Measurements from ENCODE around the gene CCDC39.
"Not testable (repeated sequence)": the region's sequence is repeated elsewhere in the genome, so short reads cannot be mapped to it uniquely, and the experiment has no call there.

Gene CCDC39

GRCh38 chr3:180630371-180630770, 48.9 kb downstream of the CCDC39 start:
- no peak for DNase-seq (ENCODE audit: low read depth)
- no peak overlapping the region for H3K4me3 ChIP-seq (ENCODE audit: low read length)
- TF ChIP-seq, protein P1, sequence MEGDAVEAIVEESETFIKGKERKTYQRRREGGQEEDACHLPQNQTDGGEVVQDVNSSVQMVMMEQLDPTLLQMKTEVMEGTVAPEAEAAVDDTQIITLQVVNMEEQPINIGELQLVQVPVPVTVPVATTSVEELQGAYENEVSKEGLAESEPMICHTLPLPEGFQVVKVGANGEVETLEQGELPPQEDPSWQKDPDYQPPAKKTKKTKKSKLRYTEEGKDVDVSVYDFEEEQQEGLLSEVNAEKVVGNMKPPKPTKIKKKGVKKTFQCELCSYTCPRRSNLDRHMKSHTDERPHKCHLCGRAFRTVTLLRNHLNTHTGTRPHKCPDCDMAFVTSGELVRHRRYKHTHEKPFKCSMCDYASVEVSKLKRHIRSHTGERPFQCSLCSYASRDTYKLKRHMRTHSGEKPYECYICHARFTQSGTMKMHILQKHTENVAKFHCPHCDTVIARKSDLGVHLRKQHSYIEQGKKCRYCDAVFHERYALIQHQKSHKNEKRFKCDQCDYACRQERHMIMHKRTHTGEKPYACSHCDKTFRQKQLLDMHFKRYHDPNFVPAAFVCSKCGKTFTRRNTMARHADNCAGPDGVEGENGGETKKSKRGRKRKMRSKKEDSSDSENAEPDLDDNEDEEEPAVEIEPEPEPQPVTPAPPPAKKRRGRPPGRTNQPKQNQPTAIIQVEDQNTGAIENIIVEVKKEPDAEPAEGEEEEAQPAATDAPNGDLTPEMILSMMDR (conservative IDR thresholded peaks at IDR 0.05; ENCODE audit: low read length) = no peak

GRCh38 chr3:180626844-180627243, 52.4 kb downstream of the CCDC39 start:
- TF ChIP-seq, protein P1 (conservative IDR thresholded peaks at IDR 0.05; ENCODE audit: low read length) = no peak
- no peak for DNase-seq (ENCODE audit: low read depth)
- no peak overlapping the region for H3K4me3 ChIP-seq (ENCODE audit: low read length)

- no peak overlapping the region for H3K4me3 ChIP-seq (ENCODE audit: low read length)
- TF ChIP-seq, protein P1 (conservative IDR thresholded peaks at IDR 0.05; ENCODE audit: low read length) = no peak
- no peak for DNase-seq (ENCODE audit: low read depth)
Observed at GRCh38 chr3:180624714-180625113, 54.6 kb downstream of the CCDC39 start.

DNA sequence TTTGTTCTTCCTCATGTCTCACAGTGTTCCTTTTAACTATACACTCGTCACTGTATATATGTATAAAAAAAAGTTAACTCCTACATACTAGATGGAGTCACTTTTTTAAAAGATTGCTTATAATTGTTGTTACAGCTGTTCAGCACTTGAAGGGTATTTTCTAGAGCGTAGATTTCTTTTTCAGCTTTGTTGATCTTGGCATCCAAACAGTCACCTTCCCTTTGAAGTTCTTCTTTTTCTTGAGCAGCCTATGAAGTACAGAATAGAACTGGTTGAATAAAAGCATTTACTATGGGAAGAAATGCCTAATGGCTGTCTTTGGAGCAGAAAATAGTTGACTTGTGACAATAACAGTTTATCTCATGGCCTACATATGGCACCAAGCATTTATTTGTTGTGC, 59.6 kb downstream of the CCDC39 start:
- H3K4me3 ChIP-seq (ENCODE audit: low read length) = no peak overlapping the region
- TF ChIP-seq, protein P1 (conservative IDR thresholded peaks at IDR 0.05; ENCODE audit: low read length) = no peak
- DNase-seq (ENCODE audit: low read depth) = no peak

DNA sequence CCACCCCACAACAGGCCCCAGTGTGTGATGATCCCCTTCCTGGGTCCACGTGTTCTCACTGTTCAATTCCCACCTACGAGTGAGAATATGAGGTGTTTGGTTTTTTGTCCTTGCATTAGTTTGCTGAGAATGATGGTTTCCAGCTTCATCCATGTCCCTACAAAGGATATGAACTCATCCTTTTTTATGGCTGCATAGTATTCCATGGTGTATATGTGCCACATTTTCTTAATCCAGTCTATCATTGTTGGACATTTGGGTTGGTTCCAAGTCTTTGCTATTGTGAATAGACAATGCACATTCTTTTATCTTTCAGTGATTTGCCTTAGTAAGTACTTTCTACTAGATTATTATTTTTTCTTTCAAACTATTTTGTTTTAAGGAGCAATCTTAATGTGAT, 60.7 kb downstream of the CCDC39 start:
- DNase-seq (ENCODE audit: low read depth) = not testable (repeated sequence)

DNA sequence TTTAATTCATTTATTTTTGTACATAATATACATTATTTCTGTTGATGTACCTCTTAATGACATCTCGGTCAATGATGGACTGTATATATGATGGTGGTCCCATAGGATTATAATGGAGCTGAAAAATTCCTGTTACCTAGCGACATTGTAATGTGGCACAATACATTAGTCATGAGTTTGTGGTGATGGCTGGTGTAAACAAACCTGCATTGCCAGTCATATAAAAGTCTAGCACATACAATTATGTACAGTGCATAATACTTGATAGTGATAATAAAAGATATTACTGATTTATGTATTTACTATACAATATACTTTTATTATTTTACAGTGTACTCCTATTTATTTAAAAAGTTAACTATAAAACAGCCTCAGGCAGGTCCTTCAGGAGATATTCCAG, 62.2 kb downstream of the CCDC39 start:
- DNase-seq (ENCODE audit: low read depth) = no peak
- TF ChIP-seq, protein P1 (conservative IDR thresholded peaks at IDR 0.05; ENCODE audit: low read length) = no peak
- H3K4me3 ChIP-seq (ENCODE audit: low read length) = no peak overlapping the region

More for the DNA sequence above, 60.7 kb downstream of the CCDC39 start:
- not testable (repeated sequence) for H3K4me3 ChIP-seq (ENCODE audit: low read length)

DNA sequence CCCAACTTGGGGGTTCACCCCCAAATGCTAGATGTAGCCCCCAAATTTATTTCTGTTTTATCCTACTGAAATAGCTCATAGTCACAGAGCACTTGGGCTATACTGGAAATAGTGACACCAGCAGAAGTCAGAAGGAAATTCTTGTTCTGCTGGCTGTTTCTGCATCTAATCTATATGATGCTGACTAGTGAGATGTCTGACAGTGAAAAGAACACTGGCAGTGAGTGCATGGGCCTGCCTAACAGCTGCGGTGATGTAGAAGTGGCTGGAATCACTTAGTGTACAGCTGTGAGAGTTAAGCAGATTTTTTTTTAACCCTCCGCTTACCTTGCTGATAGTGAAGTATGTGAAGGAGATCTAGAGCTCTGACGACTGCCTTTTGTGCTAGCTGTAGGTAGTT, 63.3 kb downstream of the CCDC39 start:
- no peak overlapping the region for H3K4me3 ChIP-seq (ENCODE audit: low read length)
- DNase-seq (ENCODE audit: low read depth) = no peak
- TF ChIP-seq, protein P1 (conservative IDR thresholded peaks at IDR 0.05; ENCODE audit: low read length) = no peak

DNA sequence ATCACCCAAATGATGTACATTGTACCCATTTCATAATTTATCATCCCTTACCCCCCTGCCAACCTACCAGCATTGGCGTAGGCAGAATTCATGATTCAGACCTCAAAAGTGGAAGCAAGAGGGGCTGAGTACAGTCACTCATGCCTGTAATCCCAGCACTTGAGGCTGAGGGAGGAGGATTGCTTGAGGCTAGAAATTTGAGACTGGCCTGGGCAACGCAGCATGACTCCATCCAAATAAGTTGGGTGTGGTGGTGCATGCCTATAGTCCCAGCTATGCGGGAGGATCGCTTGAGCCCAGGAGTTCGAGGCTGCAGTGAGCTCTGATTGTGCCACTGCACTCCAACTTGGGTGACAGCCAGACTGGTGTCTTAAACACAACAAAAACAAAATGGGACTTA, 66.9 kb downstream of the CCDC39 start:
- no peak for DNase-seq (ENCODE audit: low read depth)
- TF ChIP-seq, protein P1 (conservative IDR thresholded peaks at IDR 0.05; ENCODE audit: low read length) = no peak
- no peak overlapping the region for H3K4me3 ChIP-seq (ENCODE audit: low read length)

Measured in AG10803 (cell line).